LNCaP clone FGC (cell line): ENCODE measurements around the gene SSR2.

Experiments used
- DNase-seq: peaks from one replicate; pipeline ENCODE4 v3.0.0-alpha.2; 2011; ENCODE audit warnings: low read depth
- H3K4me3 ChIP-seq: 2 replicates; pipeline ENCODE4 v1.5.1; 2011; ENCODE audit warnings: mild to moderate bottlenecking, low read depth, low read length, control low read depth
- CTCF ChIP-seq: IDR thresholded peaks from 2 replicates; pipeline ENCODE4 v1.5.1; 2012; ENCODE audit warnings: mild to moderate bottlenecking; ENCODE audit not compliant: control insufficient read depth, insufficient read depth; ENCODE audit errors: extremely low read depth

The SSR2 gene

DNA sequence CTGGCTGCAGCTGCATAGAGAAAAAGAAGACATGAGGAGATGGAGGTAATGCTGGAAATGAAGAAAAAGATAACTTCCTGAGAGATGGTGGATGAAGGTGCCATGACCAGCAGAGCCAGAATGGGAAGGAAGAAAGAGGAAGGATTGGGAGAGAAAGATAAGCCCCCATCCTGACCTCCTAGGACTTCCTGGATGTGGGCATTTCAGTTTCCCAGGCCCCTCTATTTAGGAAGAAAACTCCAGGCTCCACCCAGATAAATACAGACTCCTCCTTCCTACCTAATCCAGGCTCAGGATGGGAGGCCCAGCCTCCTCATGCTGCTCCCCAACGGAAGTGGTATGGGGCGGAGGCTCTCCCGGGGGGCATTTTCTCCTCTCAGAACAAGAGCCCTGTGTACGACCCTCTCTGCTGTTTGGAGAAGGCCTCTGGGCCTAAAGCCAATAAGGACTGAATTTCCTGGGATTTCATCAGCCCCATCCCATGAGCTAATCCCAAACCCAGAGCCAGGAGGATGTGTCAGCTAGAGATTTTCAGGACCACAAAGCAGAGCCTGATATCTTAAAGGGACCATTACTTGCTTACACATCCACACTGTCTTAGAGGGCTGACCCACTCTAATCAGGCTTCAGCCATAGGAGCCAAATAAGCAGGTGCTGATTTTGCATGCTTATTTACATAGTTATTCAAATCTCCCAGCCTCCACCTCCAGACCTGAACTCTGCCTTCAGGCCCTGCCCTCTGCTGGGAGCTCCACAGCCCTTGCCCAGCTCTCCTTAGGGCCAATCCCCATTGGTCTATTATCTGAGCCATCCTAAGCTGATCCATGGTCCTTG is 37.3 kb downstream of the SSR2 start:
- no peak overlapping the region for H3K4me3 ChIP-seq
- TF ChIP-seq CTCF: no peak
- DNase-seq: no peak

DNA sequence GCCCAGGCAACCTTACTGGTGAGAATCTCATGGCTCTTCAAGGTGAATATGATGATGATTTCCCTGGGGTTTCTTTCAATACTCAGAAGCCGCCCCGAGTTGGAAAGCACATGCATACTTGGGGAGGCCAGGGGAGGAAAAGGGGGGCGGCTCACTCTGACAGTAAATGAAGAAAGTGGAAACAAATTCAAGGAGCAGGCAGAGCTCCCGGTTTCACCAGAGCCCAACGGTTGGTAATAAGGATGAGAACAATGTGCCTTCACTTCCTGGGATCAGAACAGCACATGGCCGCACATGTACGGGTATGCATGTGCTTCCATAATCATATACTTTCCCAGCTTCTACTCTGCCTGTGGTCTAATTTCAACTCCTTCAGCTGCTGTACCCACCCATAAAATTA is 38.6 kb downstream of the SSR2 start:
- no peak overlapping the region for H3K4me3 ChIP-seq
- no peak for DNase-seq
- TF ChIP-seq CTCF: no peak

DNA sequence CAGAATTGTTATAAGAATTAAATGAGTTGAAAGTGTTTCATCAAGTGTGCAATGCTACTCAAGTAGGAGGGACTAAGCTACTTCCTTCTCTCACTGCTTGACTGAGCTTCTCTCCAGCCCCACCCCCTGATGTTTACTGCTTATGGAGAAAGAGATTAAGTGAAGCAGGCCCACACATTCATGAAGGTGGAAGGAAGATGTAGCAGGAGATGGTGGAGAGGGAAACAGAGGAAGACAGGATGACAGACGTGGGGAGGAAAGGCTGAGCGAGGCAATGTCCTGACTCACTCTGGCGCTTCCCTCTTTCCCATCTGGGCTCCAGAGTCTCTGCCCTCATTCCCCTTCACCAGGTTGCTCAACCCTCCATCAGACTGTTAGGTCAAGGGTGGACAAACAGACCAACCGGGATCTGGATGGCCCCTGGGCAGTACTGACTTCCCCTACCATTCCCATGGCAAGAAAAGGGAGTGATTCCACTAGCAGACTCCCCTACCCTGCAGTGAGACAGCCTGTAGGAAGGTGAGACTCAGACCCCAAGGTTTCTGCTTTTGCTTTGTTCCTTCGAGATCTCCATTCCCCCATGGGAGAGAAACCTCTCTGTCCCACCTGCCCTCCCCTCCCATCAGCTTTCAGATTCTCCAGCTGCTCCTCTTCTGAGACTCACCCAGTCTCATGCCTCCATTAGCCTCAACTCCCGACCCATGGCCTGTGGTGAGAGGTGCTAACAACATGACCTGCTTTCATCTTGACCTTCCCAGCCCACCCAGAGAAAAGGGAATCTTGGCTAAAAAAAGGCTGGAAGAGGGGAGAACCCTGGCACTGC is 39.3 kb downstream of the SSR2 start:
- no peak for TF ChIP-seq CTCF
- H3K4me3 ChIP-seq: no peak overlapping the region
- no peak for DNase-seq

GRCh38 chr1:155979597-155980343 is 41.0 kb downstream of the SSR2 start:
- DNase-seq: no peak
- no peak for TF ChIP-seq CTCF
- H3K4me3 ChIP-seq: no peak overlapping the region

GRCh38 chr1:155978973-155979429 is 41.8 kb downstream of the SSR2 start:
- DNase-seq: no peak
- no peak for TF ChIP-seq CTCF
- peak overlapping the region; percentile 81 for H3K4me3 ChIP-seq

DNA sequence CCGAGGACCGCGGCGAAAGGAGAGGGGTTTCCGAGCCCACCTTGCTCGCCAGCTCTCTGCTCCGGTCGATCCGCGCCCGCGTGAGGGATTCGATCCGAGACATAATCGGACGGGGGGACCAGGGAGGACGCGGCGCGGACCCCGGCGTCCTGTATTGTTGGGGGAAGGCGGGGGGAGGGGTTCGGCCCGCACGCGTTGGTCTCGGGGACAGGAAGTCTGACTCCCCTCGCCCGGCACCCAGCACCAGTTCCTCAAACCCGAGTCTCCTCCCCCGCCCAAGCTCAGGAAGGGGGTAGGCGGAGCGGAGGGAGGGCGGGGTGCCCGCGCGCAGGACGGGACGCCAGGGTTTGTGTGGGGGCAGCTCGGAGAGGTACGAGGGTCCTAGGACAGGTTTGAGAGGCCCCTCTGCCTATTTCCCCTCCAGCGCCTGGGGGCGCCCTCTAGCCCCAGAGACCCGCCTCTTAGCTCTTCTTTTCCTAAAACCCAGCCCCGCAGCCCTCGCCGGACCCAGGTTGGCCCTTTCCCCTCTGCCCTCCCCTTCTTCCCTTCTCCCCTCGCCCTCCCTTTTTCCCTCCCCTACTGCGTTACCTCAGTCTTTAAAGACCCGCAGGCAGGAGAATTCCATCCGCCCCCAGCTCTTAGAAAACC is 42.3 kb downstream of the SSR2 start, which contains the start of gene ARHGEF2:
TSS of gene ARHGEF2 (minus strand) at position 223 of the 648 bp plus-strand sequence. CDS start at position 103, 120 bp downstream.
- H3K4me3 ChIP-seq: peak within 1 kb of the TSS; percentile 81
- no peak for DNase-seq
- 0 out of 2 replicates have a peak, but pooled peaks have one; percentile 9 for TF ChIP-seq CTCF
